ENCODE results near the gene TCFL5.

- TF ChIP-seq FOS (IDR thresholded peaks at IDR 0.05; ENCODE audit: borderline replicate concordance, insufficient read depth, low read length) (no peak), EZH2 (IDR thresholded peaks at IDR 0.05; ENCODE audit: borderline replicate concordance, low read depth, low read length, severe bottlenecking) (no peak), CTCF (IDR thresholded peaks at IDR 0.05; ENCODE audit: extremely low read depth in 1 of 2, insufficient read depth in 1 of 2, low read depth in 1 of 2, low read length in 2 of 2) (no peak), POLR2AphosphoS5 (IDR thresholded peaks at IDR 0.05; ENCODE audit: insufficient read depth, low read depth, low read length) (no peak), MYC (IDR thresholded peaks at IDR 0.05; ENCODE audit: low read depth, low read length) (no peak), POLR2A (IDR thresholded peaks at IDR 0.05; ENCODE audit: low read depth, low read length) (no peak)
These were observed 7.5 kb downstream of the TCFL5 start for GRCh38 chr20:62854121-62854520.

Measured in endothelial cell of umbilical vein (primary cell).